ENCODE measurements around the gene ZNF683.

DNA sequence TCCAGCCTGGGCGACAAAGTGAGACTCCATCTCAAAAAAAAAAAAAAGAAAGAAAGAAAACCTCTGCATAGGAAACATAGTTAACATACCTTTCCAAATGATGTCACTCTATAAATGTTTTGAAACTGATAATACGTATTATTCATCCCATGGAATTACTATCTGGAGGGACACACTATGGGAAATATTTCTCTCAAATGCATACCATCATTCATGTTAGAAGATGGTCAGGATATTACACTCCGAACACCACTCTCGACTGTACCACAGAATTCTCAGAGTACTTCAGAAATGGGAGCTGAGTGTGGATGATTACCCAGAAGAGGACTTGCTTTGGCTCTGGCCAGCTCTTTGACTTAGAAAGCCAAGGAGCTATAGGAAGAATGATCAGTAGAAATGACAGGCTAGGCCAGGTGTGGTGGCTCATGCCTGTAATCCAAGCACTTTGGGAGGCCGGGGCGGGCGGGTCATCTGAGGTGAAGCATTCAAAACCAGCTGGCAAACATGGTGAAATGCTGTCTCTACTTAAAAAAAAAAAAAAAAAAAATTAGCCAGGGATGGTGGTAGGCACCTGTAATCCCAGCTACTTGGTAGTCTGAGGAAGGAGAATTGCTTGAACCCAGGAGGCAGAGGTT, 32.8 kb upstream of the ZNF683 start:
- TF ChIP-seq SMC3 (IDR thresholded peaks at IDR 0.05; ENCODE audit: low read depth, low read length) = no peak
- no peak for TF ChIP-seq CEBPB (IDR thresholded peaks at IDR 0.05; ENCODE audit: low read depth, low read length)
- no peak for TF ChIP-seq POLR2A (IDR thresholded peaks at IDR 0.05; ENCODE audit: low read depth, low read length)
- TF ChIP-seq MXI1 (IDR thresholded peaks at IDR 0.05; ENCODE audit: borderline replicate concordance, low read depth, low read length) = no peak
- TF ChIP-seq, protein P1, sequence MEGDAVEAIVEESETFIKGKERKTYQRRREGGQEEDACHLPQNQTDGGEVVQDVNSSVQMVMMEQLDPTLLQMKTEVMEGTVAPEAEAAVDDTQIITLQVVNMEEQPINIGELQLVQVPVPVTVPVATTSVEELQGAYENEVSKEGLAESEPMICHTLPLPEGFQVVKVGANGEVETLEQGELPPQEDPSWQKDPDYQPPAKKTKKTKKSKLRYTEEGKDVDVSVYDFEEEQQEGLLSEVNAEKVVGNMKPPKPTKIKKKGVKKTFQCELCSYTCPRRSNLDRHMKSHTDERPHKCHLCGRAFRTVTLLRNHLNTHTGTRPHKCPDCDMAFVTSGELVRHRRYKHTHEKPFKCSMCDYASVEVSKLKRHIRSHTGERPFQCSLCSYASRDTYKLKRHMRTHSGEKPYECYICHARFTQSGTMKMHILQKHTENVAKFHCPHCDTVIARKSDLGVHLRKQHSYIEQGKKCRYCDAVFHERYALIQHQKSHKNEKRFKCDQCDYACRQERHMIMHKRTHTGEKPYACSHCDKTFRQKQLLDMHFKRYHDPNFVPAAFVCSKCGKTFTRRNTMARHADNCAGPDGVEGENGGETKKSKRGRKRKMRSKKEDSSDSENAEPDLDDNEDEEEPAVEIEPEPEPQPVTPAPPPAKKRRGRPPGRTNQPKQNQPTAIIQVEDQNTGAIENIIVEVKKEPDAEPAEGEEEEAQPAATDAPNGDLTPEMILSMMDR (conservative IDR thresholded peaks at IDR 0.05; ENCODE audit: low read depth, low read length) = no peak
- no peak for TF ChIP-seq MAFK (IDR thresholded peaks at IDR 0.05; ENCODE audit: low read depth, low read length)
- TF ChIP-seq MAZ (IDR thresholded peaks at IDR 0.05; ENCODE audit: borderline replicate concordance, low read depth, low read length) = no peak
- TF ChIP-seq RAD21 (IDR thresholded peaks at IDR 0.05; ENCODE audit: low read length) = no peak
- TF ChIP-seq, protein P2, sequence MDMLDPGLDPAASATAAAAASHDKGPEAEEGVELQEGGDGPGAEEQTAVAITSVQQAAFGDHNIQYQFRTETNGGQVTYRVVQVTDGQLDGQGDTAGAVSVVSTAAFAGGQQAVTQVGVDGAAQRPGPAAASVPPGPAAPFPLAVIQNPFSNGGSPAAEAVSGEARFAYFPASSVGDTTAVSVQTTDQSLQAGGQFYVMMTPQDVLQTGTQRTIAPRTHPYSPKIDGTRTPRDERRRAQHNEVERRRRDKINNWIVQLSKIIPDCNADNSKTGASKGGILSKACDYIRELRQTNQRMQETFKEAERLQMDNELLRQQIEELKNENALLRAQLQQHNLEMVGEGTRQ (IDR thresholded peaks at IDR 0.05; ENCODE audit: low read depth, low read length) = no peak
- no peak for TF ChIP-seq RFX5 (IDR thresholded peaks at IDR 0.05; ENCODE audit: low read depth, low read length)
- no peak for TF ChIP-seq BHLHE40 (IDR thresholded peaks at IDR 0.05; ENCODE audit: low read depth, low read length)
- TF ChIP-seq RCOR1 (IDR thresholded peaks at IDR 0.05; ENCODE audit: insufficient replicate concordance, low read length) = no peak
- no peak for TF ChIP-seq CHD1 (IDR thresholded peaks at IDR 0.05; ENCODE audit: low read depth, low read length)
- no peak for TF ChIP-seq FOS (IDR thresholded peaks at IDR 0.05; ENCODE audit: low read depth, low read length)
